Effector memory CD4-positive, alpha-beta T cell (primary cell): ENCODE measurements around the gene FREY1.
A peak's percentile ranks its signal among the peaks of the same experiment; 100 is the strongest.

Source experiments
- DNase-seq, 3 donors: peaks; one replicate each; pipeline ENCODE4 v3.0.0-alpha.2; 2020
- H3K27ac ChIP-seq: 2 replicates; pipeline ENCODE4 v1.7.0; 2013; ENCODE audit warnings: mild to moderate bottlenecking, low read length, moderate library complexity; ENCODE audit not compliant: insufficient read depth, poor library complexity, severe bottlenecking
- H3K27me3 ChIP-seq: replicated peaks from 2 replicates; pipeline ENCODE4 v1.7.0; 2013; ENCODE audit warnings: mild to moderate bottlenecking, low read length; ENCODE audit not compliant: insufficient read depth, control insufficient read depth, poor library complexity, severe bottlenecking
- H3K36me3 ChIP-seq: 2 replicates; pipeline ENCODE4 v1.7.0; 2013; ENCODE audit warnings: mild to moderate bottlenecking, low read length, moderate library complexity; ENCODE audit not compliant: control insufficient read depth, insufficient read depth
- H3K4me1 ChIP-seq: 2 replicates; pipeline ENCODE4 v1.7.0; 2013; ENCODE audit warnings: low read length, mild to moderate bottlenecking; ENCODE audit not compliant: control insufficient read depth, insufficient read depth, poor library complexity, severe bottlenecking
- H3K4me3 ChIP-seq: 2 replicates; pipeline ENCODE4 v1.7.0; 2013; ENCODE audit warnings: low read length, low read depth, mild to moderate bottlenecking; ENCODE audit not compliant: insufficient read depth, poor library complexity, severe bottlenecking
- H3K9me3 ChIP-seq: 2 replicates; pipeline ENCODE4 v1.7.0; 2013; ENCODE audit warnings: mild to moderate bottlenecking, low read length, moderate library complexity; ENCODE audit not compliant: control insufficient read depth

FREY1 gene

GRCh38 chr11:45894555-45895247 is 12.4 kb downstream of the FREY1 start:
- no peak for DNase-seq
- no peaks in the 10 kb centered on the region for H3K36me3 ChIP-seq
- no peaks in the 10 kb centered on the region for H3K9me3 ChIP-seq
- H3K27ac ChIP-seq: no peak overlapping the region
- H3K4me1 ChIP-seq: peaks cover 11% of the 10 kb centered on the region
- no peak overlapping the region for H3K4me3 ChIP-seq
- peaks cover 17% of the 10 kb centered on the region for H3K27me3 ChIP-seq

GRCh38 chr11:45892856-45893255 is 14.2 kb downstream of the FREY1 start:
- no peak overlapping the region for H3K4me3 ChIP-seq
- H3K9me3 ChIP-seq: no peaks in the 10 kb centered on the region
- no peaks in the 10 kb centered on the region for H3K4me1 ChIP-seq
- H3K27me3 ChIP-seq: peaks cover 6% of the 10 kb centered on the region
- H3K36me3 ChIP-seq: no peaks in the 10 kb centered on the region
- no peak overlapping the region for H3K27ac ChIP-seq
- no peak for DNase-seq

GRCh38 chr11:45890886-45891550 is 16.1 kb downstream of the FREY1 start:
- H3K4me1 ChIP-seq: peaks cover 1% of the 10 kb centered on the region
- DNase-seq: no peak
- H3K4me3 ChIP-seq: no peak overlapping the region
- H3K36me3 ChIP-seq: no peaks in the 10 kb centered on the region
- no peaks in the 10 kb centered on the region for H3K9me3 ChIP-seq
- no peak overlapping the region for H3K27ac ChIP-seq
- no peaks in the 10 kb centered on the region for H3K27me3 ChIP-seq

- H3K4me3 ChIP-seq: no peak overlapping the region
- no peaks in the 10 kb centered on the region for H3K27me3 ChIP-seq
- no peaks in the 10 kb centered on the region for H3K9me3 ChIP-seq
Observed at GRCh38 chr11:45889966-45890365, 17.1 kb downstream of the FREY1 start.

GRCh38 chr11:45889555-45889954 is 17.5 kb downstream of the FREY1 start:
- no peak overlapping the region for H3K4me3 ChIP-seq
- H3K27me3 ChIP-seq: no peaks in the 10 kb centered on the region
- H3K4me1 ChIP-seq: peaks cover 11% of the 10 kb centered on the region
- H3K36me3 ChIP-seq: no peaks in the 10 kb centered on the region
- H3K9me3 ChIP-seq: no peaks in the 10 kb centered on the region
- DNase-seq: no peak
- no peak overlapping the region for H3K27ac ChIP-seq

More at GRCh38 chr11:45889966-45890365, 17.1 kb downstream of the FREY1 start:
- Histone ChIP-seq H3K27ac (no peak overlapping the region), H3K36me3 (no peaks in the 10 kb centered on the region), H3K4me1 (peaks cover 9% of the 10 kb centered on the region)
- no peak for DNase-seq

GRCh38 chr11:45887587-45887986 is 19.5 kb downstream of the FREY1 start:
- no peaks in the 10 kb centered on the region for H3K27me3 ChIP-seq
- DNase-seq: no peak
- H3K27ac ChIP-seq: no peak overlapping the region
- no peak overlapping the region for H3K4me3 ChIP-seq
- no peaks in the 10 kb centered on the region for H3K36me3 ChIP-seq
- H3K9me3 ChIP-seq: no peaks in the 10 kb centered on the region
- H3K4me1 ChIP-seq: peaks cover 11% of the 10 kb centered on the region

- peaks cover 11% of the 10 kb centered on the region for H3K4me1 ChIP-seq
- H3K27ac ChIP-seq: no peak overlapping the region
- H3K9me3 ChIP-seq: no peaks in the 10 kb centered on the region
- H3K27me3 ChIP-seq: no peaks in the 10 kb centered on the region
- no peak overlapping the region for H3K4me3 ChIP-seq
- no peak for DNase-seq
- no peaks in the 10 kb centered on the region for H3K36me3 ChIP-seq
Observed at GRCh38 chr11:45886816-45887520, 20.1 kb downstream of the FREY1 start.

- no peak for DNase-seq
- H3K9me3 ChIP-seq: no peaks in the 10 kb centered on the region
- no peak overlapping the region for H3K27ac ChIP-seq
- peak overlapping the region; percentile 52 for H3K4me3 ChIP-seq
- peaks cover 8% of the 10 kb centered on the region for H3K36me3 ChIP-seq
- no peaks in the 10 kb centered on the region for H3K27me3 ChIP-seq
- H3K4me1 ChIP-seq: peaks cover 11% of the 10 kb centered on the region
Observed at GRCh38 chr11:45885921-45886721, 20.9 kb downstream of the FREY1 start.

- no peaks in the 10 kb centered on the region for H3K9me3 ChIP-seq
- H3K4me3 ChIP-seq: peak within 1 kb of the TSS; percentile 52
- DNase-seq: peak; percentile 31 to 41 (median 33)
- no peaks in the 10 kb centered on the region for H3K27me3 ChIP-seq
- peaks cover 11% of the 10 kb centered on the region for H3K4me1 ChIP-seq
- peaks cover 15% of the 10 kb centered on the region for H3K36me3 ChIP-seq
- no peak within 1 kb of the TSS for H3K27ac ChIP-seq
Observed at GRCh38 chr11:45885274-45885920, 21.7 kb downstream of the FREY1 start, which contains the start of gene MAPK8IP1. Gene MAPK8IP1 (plus strand): TSS chr11:45885651. CDS start chr11:45885821, 170 bp downstream.
